Kidney (tissue), 14 donors: Measurements from ENCODE around the gene DELE1. TPM values are rescaled to one million over a fixed set of nuclear protein-coding genes. Genes with fewer than 3 reads are reported as not detected.
"Not testable (repeated sequence)": the region's sequence is repeated elsewhere in the genome, so short reads cannot be mapped to it uniquely, and the experiment has no call there.

ENCODE experiments used
- DNase-seq, 5 donors: peaks; one replicate each; pipeline ENCODE4 v3.0.0-alpha.2; 2013 to 2020
- FAIRE-seq: peaks from 2 replicates; lab custom pipeline; 2012; peaks lifted over from hg19 to GRCh38; lab: Jason Lieb, UNC
- H3K27ac ChIP-seq, 2 donors: one replicate each; pipeline ENCODE4 v1.7.0; 2013; ENCODE audit warnings: low read depth in 2 of 2, low read length in 2 of 2, inconsistent platforms in 1 of 2
- H3K27me3 ChIP-seq: one replicate; pipeline ENCODE4 v1.7.1; 2013; ENCODE audit warnings: low read length, inconsistent platforms; ENCODE audit not compliant: control insufficient read depth, insufficient read depth
- H3K36me3 ChIP-seq, 3 donors: one replicate each; pipeline versions ENCODE4 v1.7.0 to v1.7.1; 2013; ENCODE audit warnings: low read length in 3 of 3, control low read depth in 1 of 3, inconsistent platforms in 1 of 3; ENCODE audit not compliant: insufficient read depth in 3 of 3, control insufficient read depth in 2 of 3
- H3K4me1 ChIP-seq, 3 donors: one replicate each; pipeline versions ENCODE4 v1.7.0 to v1.7.1; 2013; ENCODE audit warnings: low read length in 3 of 3, inconsistent platforms in 1 of 3, low read depth in 1 of 3; ENCODE audit not compliant: control insufficient read depth in 2 of 3, insufficient read depth in 2 of 3
- H3K4me3 ChIP-seq, 3 donors: one replicate each; pipeline versions ENCODE4 v1.7.0 to v1.8.1; 2013; ENCODE audit warnings: low read length in 3 of 3, control low read depth in 1 of 3, inconsistent platforms in 1 of 3
- H3K9ac ChIP-seq, 3 donors: one replicate each; pipeline versions ENCODE4 v1.7.0 to v1.7.1; 2013; ENCODE audit warnings: low read length in 3 of 3, control low read depth in 1 of 3, inconsistent platforms in 1 of 3
- H3K9me3 ChIP-seq, 3 donors: one replicate each; pipeline versions ENCODE4 v1.7.0 to v1.7.1; 2013; ENCODE audit warnings: low read length in 3 of 3, control low read depth in 1 of 3, inconsistent platforms in 1 of 3; ENCODE audit not compliant: control insufficient read depth in 2 of 3, insufficient read depth in 1 of 3
- CTCF ChIP-seq: IDR thresholded peaks from 3 replicates; pipeline ENCODE4 v1.5.1; 2012; ENCODE audit warnings: mild to moderate bottlenecking, moderate library complexity, borderline replicate concordance; ENCODE audit not compliant: insufficient read depth; ENCODE audit errors: extremely low read depth
- intact Hi-C: fragments of 100-400 bp; cut with DNase I; formaldehyde crosslinking; loops from one replicate; pipeline ENCODE4 v1.11.1; 2022
- polyA plus RNA-seq: library from polyadenylated mRNA; stranded (reverse); fragments of 350-450 nt; fragmentation: Illumina TruSeq; extraction: RNeasy Lipid Tissue Mini Kit (QIAGEN cat#74804); gene quantifications from one replicate; pipeline ENCODE4 v1.2.3, GENCODE V29; 2014; ENCODE audit warnings: low read depth, low replicate concordance; ENCODE audit not compliant: insufficient read depth
- total RNA-seq: library from RNA; stranded (reverse); fragmentation: NEBNext Ultra II Directional; extraction: Animal tissue kit (Norgen Biotek cat#: 25700); gene quantifications from one replicate; pipeline ENCODE4 v1.2.1, GENCODE V29; 2021
- donor health status: control.
- donor health status: control.
- donor health status: control.
- donor health status: control.
- donor health status: control.
- donor health status: DM: yes; HTN: yes; CAD: no.
- donor health status: Normal renal cell carcinoma (clear cell type).

The DELE1 gene
- total and polyA plus RNA-seq, 2 donors from 2014 or later, result 67.7 to 82.3 TPM

- intact Hi-C loops, result loop anchor here (5.0 kb wide), 2 partner anchors 176 to 191 kb away; no protein-coding TSS in a partner anchor
- DNase-seq (peak; percentile 70 to 89 (median 86)), FAIRE-seq (no peak)
- Histone ChIP-seq H3K9me3 (no peaks in the 10 kb centered on the region), H3K4me1 (peaks cover 0 to 16% (median 0%) of the 10 kb centered on the region in 3 donors), H3K36me3 (no peaks in the 10 kb centered on the region), H3K4me3 (no peak overlapping the region), H3K27me3 (peaks cover 19% of the 10 kb centered on the region), H3K27ac (no peak overlapping the region), H3K9ac (no peak overlapping the region)
- TF ChIP-seq CTCF, result no peak
Measured at GRCh38 chr5:141883184-141883891, 40.3 kb upstream of the DELE1 start.

GRCh38 chr5:141883892-141884318 is 39.8 kb upstream of the DELE1 start:
- Histone ChIP-seq H3K27me3 (peaks cover 19% of the 10 kb centered on the region), H3K36me3 (no peaks in the 10 kb centered on the region), H3K27ac (no peak overlapping the region), H3K4me1 (peaks cover 0 to 11% (median 0%) of the 10 kb centered on the region in 3 donors), H3K4me3 (no peak overlapping the region), H3K9me3 (no peaks in the 10 kb centered on the region), H3K9ac (no peak overlapping the region)
- FAIRE-seq (no peak), DNase-seq (no peak)
- TF ChIP-seq CTCF, result no peak
- intact Hi-C loops, result loop anchor here (5.0 kb wide), 2 partner anchors 177 to 192 kb away; no protein-coding TSS in a partner anchor

GRCh38 chr5:141889282-141889871 is 34.3 kb upstream of the DELE1 start:
- H3K4me1 ChIP-seq, result no peaks in the 10 kb centered on the region
- H3K9ac ChIP-seq, result no peak overlapping the region
- DNase-seq, result no peak
- peak; percentile 15 for TF ChIP-seq CTCF
- intact Hi-C loops, result no loop called here
- H3K4me3 ChIP-seq, result no peak overlapping the region
- no peak overlapping the region for H3K27ac ChIP-seq
- FAIRE-seq, result no peak
- H3K27me3 ChIP-seq, result peaks cover 5% of the 10 kb centered on the region
- no peaks in the 10 kb centered on the region for H3K36me3 ChIP-seq
- no peaks in the 10 kb centered on the region for H3K9me3 ChIP-seq

- intact Hi-C loops, H3K9ac ChIP-seq, FAIRE-seq, H3K9me3 ChIP-seq, H3K27me3 ChIP-seq, DNase-seq, H3K36me3 ChIP-seq, H3K4me3 ChIP-seq, H3K27ac ChIP-seq, H3K4me1 ChIP-seq: not testable (repeated sequence)
Measured at GRCh38 chr5:141890429-141890828, 33.2 kb upstream of the DELE1 start.
